ENCODE data around the gene TM6SF1. TPM values are rescaled to one million over a fixed set of nuclear protein-coding genes. Genes with fewer than 3 reads are reported as not detected.
"Not testable (repeated sequence)": the region's sequence is repeated elsewhere in the genome, so short reads cannot be mapped to it uniquely, and the experiment has no call there.

TM6SF1 gene
- total and polyA plus RNA-seq, 9 donors: 0.76 to 5.9 (median 2.9) TPM

GRCh38 chr15:83077491-83078230, 29.8 kb upstream of the TM6SF1 start:
- TF ChIP-seq EP300 (IDR thresholded peaks at IDR 0.05) (no peak), CTCF (IDR thresholded peaks at IDR 0.05) (no peak), POLR2A (IDR thresholded peaks at IDR 0.05) (no peak)
- Histone ChIP-seq H3K27me3 (no peaks in the 10 kb centered on the region), H3K4me3 (no peak overlapping the region), H3K27ac (no peak overlapping the region), H3K4me1 (ENCODE audit: insufficient read depth) (no peaks in the 10 kb centered on the region), H3K9me3 (peaks cover 0 to 6% of the 10 kb centered on the region in 2 donors), H3K36me3 (no peaks in the 10 kb centered on the region)
- DNase-seq: no peak
- 16 to 30% (median 19%) methylated on average over 5 of the region's 5 CpGs for WGBS, 3 donors
- intact Hi-C loops (cut with DNase I): no loop called here

- intact Hi-C loops (cut with DNase I): no loop called here
- Histone ChIP-seq H3K27me3 (no peaks in the 10 kb centered on the region), H3K27ac (no peak overlapping the region), H3K4me1 (ENCODE audit: insufficient read depth) (no peaks in the 10 kb centered on the region), H3K4me3 (no peak overlapping the region), H3K9me3 (peaks cover 0 to 3% of the 10 kb centered on the region in 2 donors), H3K36me3 (no peaks in the 10 kb centered on the region)
- DNase-seq: no peak
- WGBS, 3 donors: 53 to 68% (median 58%) methylated on average over 7 of the region's 7 CpGs
- TF ChIP-seq POLR2A (IDR thresholded peaks at IDR 0.05) (no peak), CTCF (IDR thresholded peaks at IDR 0.05) (no peak), EP300 (IDR thresholded peaks at IDR 0.05) (no peak)
Measured at GRCh38 chr15:83078712-83079111, 28.7 kb upstream of the TM6SF1 start.

GRCh38 chr15:83081256-83082014, 26.0 kb upstream of the TM6SF1 start:
- TF ChIP-seq EP300 (IDR thresholded peaks at IDR 0.05) (no peak), POLR2A (IDR thresholded peaks at IDR 0.05) (no peak), CTCF (IDR thresholded peaks at IDR 0.05) (no peak)
- Histone ChIP-seq H3K27ac (no peak overlapping the region), H3K27me3 (no peaks in the 10 kb centered on the region), H3K36me3 (no peaks in the 10 kb centered on the region), H3K4me1 (ENCODE audit: insufficient read depth) (no peaks in the 10 kb centered on the region), H3K4me3 (no peak overlapping the region), H3K9me3 (no peaks in the 10 kb centered on the region)
- DNase-seq: no peak
- intact Hi-C loops (cut with DNase I): no loop called here
- WGBS, 3 donors: 79 to 88% (median 82%) methylated on average over 5 of the region's 5 CpGs

- Histone ChIP-seq H3K27ac (no peak overlapping the region), H3K4me1 (ENCODE audit: insufficient read depth) (no peaks in the 10 kb centered on the region), H3K27me3 (no peaks in the 10 kb centered on the region), H3K4me3 (no peak overlapping the region), H3K9me3 (no peaks in the 10 kb centered on the region), H3K36me3 (no peaks in the 10 kb centered on the region)
- 64 to 76% (median 64%) methylated on average over 5 of the region's 5 CpGs for whole genome bisulfite sequencing, 3 donors
- no peak for TF ChIP-seq CTCF (IDR thresholded peaks at IDR 0.05)
- TF ChIP-seq POLR2A (IDR thresholded peaks at IDR 0.05): no peak
- TF ChIP-seq EP300 (IDR thresholded peaks at IDR 0.05): no peak
- intact Hi-C loops (cut with DNase I): no loop called here
- no peak for DNase-seq
Measured at GRCh38 chr15:83082730-83083386, 24.6 kb upstream of the TM6SF1 start.

- DNase-seq; intact Hi-C loops (cut with DNase I); H3K9me3 ChIP-seq; H3K4me3 ChIP-seq; H3K27me3 ChIP-seq; H3K36me3 ChIP-seq; H3K4me1 ChIP-seq (ENCODE audit: insufficient read depth); H3K27ac ChIP-seq: not testable (repeated sequence)
- 84 to 85% (median 84%) methylated on average over 3 of the region's 3 CpGs for WGBS, 3 donors
Measured at GRCh38 chr15:83085461-83085860, 22.0 kb upstream of the TM6SF1 start.

- H3K27ac ChIP-seq; intact Hi-C loops (cut with DNase I); H3K4me3 ChIP-seq; H3K4me1 ChIP-seq (ENCODE audit: insufficient read depth); DNase-seq; H3K9me3 ChIP-seq; H3K27me3 ChIP-seq; H3K36me3 ChIP-seq: not testable (repeated sequence)
- WGBS, 3 donors: 82 to 90% (median 84%) methylated on average over 8 of the region's 8 CpGs
Measured at GRCh38 chr15:83085864-83086552, 21.4 kb upstream of the TM6SF1 start.

All from ovary (tissue), 9 donors.